Right renal pelvis (tissue), 4 donors: ENCODE results near the gene MFSD8. TPM values are rescaled to one million over a fixed set of nuclear protein-coding genes. Genes with fewer than 3 reads are reported as not detected.
"Not testable (repeated sequence)": the region's sequence is repeated elsewhere in the genome, so short reads cannot be mapped to it uniquely, and the experiment has no call there.

Source experiments
- DNase-seq, 4 donors: peaks; one replicate each; pipeline ENCODE4 v3.0.0-alpha.2; 2013; ENCODE audit warnings: low read depth in 4 of 4, low spot score in 3 of 4, missing footprints in 1 of 4
- polyA plus RNA-seq, 4 donors: library from polyadenylated mRNA; unstranded; fragments of 120-200 nt; gene quantifications; one replicate each; pipeline ENCODE4 v1.2.1, GENCODE V29; 2013; ENCODE audit not compliant: insufficient read length in 4 of 4

MFSD8 gene
- polyA plus RNA-seq, 4 donors = 23.3 to 36.0 (median 27.4) TPM

DNA sequence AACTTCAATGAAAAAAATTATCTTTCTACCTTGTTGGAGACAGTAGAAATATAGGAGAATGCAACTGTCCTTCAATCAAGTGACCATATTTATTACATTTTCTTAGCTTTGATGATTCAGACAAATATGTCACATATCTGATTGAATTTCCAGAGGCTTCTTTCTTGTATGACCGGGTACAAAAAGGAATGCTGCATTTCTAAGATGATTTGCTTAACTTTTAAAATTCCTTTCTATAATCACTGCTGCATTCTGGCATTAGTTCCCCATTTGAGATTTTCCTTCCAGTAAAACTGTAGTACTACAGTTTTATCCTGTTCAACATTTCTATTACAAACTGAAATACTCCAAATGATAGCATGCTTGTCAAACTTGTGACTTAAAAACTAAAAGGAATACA is 5.2 kb downstream of the MFSD8 start:
- DNase-seq = no peak

DNA sequence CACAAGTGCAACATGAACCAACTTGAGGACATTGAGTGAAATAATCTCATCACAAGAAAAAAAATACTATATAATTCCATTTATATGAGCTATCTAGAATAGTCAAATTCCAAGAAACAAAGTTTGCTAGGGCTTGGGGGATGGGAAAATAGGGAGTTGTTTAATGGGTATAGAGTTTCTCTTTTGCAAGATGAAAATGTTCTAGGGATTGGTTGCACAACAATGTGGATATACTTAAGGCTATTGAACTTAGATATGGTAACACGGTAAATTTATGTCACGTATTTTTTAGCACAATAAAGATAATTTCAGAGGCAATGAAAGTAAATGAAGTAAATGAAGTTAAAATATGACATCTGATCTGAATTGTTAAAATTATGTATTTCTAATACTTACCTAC is 7.9 kb downstream of the MFSD8 start:
- DNase-seq = no peak

- DNase-seq = no peak
Measured at GRCh38 chr4:127936974-127937373, 28.0 kb downstream of the MFSD8 start.

DNA sequence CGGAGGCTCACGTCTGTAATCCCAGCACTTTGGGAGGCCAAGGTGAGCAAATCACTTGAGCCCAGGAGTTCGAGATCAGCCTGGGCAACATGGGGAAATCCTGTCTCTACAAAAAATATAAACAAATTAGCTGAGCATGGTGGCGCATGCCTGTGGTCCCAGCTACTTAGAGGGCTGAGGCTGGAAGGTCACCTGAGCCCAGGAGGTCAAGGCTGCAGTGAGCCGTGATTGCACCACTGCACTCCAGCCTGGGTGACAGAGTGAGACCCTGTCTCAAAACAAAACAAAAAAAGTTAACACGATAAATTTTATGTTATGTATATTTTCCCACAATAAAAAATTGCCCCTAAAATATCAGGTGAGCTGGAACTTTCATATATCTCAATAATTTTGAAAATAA is 33.1 kb downstream of the MFSD8 start:
- not testable (repeated sequence) for DNase-seq

DNA sequence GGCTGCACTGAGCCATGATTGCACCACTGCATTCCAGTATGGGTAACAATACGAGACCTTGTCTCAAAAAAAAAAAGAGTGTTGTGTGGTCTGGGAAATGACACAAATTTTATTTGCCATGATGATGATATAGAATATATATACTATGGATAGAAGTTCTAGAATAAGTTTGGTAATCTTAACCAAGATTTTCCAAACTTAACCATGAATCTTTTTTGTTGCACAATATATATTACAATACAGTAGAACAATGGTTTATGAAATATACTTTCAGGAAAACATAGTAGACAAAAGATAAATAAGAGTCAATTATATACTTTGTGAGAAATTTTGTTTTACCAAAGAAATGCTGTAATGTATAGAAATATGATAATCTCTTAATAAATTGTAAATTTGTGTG is 34.8 kb downstream of the MFSD8 start:
- DNase-seq = no peak

GRCh38 chr4:127925720-127926119 is 39.3 kb downstream of the MFSD8 start:
- DNase-seq = not testable (repeated sequence)

- DNase-seq = no peak
Measured at GRCh38 chr4:127922226-127922625, 42.7 kb downstream of the MFSD8 start.

GRCh38 chr4:127920521-127920920 is 44.5 kb downstream of the MFSD8 start:
- no peak for DNase-seq

DNA sequence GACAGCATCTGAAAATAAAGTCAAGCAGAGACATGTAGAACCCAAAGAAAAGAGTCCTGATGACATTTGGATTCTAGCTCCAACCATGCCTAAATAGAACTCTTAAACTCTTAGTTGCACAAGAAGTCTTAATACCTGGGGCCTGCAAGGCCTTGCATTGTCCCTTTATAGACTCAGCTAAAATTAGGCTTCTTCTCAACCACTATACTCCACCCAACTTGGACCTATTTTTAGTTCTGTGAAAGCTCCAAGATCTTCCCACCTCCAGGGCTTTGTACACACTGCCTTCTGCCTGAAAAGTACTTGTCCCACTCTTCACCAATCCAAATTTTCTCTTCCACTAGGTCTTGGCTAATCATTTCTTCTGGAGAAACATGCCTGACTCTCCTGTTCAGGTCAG is 47.8 kb downstream of the MFSD8 start:
- no peak for DNase-seq

DNA sequence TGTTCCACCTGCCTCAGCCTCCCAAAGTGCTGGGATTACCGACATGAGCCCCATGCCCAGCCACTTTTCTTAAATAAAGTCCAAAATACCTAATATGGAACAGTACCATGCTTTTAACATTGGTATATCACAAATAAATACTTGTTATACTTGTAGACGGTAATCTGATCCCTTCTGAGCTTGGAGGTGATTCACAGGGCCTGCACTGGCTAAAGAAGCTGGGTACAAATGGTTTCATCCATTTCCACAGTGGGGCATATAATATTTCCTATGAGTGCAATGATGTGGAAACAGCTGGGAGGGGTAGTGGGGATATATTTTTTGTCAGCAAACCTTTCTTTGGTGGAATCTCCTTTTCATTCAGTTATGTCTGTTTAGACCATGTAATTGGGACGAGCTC is 48.5 kb downstream of the MFSD8 start:
- DNase-seq = no peak

- no peak for DNase-seq
Measured at GRCh38 chr4:127905029-127905428, 59.9 kb downstream of the MFSD8 start.

DNA sequence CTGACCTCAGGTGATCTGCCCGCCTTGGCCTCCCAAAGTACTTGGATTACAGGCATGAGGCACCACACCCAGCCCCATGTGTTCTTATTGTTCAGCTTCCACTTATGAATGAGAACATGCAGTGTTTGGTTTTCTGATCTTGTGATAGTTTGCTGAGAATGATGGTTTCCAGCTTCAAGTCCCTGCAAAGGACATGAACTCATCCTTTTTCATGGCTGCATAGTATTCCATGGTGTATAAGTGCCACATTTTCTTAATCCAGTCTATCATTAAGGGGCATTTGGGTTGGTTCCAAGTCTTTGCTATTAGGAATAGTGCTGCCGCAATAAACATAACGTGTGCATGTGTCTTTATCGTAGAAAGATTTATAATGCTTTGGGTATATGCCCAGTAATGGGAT is 65.3 kb downstream of the MFSD8 start:
- not testable (repeated sequence) for DNase-seq

GRCh38 chr4:127896528-127896927 is 68.4 kb downstream of the MFSD8 start:
- no peak for DNase-seq

DNA sequence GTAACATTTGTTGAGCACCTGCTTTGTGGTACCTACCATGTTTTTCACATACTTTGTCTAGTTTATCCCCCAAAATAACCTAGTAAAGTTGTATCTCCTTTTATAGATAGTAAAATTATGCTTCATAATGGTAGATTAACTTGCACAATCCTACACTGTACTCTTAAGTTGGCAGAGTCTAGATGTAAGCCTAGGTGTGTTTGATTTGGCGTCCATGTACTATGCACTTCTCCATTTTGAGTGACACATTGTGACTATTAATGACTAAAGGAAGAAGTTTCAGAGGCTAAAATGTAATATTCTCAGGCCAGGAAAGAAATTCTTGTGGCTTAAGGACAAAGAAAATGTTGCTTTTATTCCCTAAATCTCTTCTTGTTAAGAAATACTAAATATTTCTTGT is 68.9 kb downstream of the MFSD8 start:
- DNase-seq = no peak

- DNase-seq = no peak
Measured at GRCh38 chr4:127889903-127890302, 75.1 kb downstream of the MFSD8 start.

DNA sequence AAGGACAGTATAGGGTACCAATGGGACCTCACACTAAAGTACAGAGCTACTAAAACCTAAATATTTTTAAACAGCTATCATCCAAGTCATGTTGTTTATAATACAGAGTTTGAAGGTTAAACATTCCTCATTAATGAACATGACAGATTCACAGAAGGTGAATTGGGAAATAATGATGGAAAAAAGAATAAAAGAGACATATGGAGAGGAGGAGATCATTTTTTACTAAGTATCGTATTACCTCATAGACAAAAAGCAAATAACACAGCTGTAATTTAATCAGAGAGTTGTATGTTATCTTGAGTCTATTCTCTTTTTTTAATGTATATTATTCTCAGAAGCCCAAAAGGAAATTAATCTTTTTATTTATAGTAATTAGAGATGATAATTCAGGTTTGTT is 76.4 kb downstream of the MFSD8 start:
- DNase-seq = no peak

- no peak for DNase-seq
Measured at GRCh38 chr4:127881563-127881864, 83.5 kb downstream of the MFSD8 start.

DNA sequence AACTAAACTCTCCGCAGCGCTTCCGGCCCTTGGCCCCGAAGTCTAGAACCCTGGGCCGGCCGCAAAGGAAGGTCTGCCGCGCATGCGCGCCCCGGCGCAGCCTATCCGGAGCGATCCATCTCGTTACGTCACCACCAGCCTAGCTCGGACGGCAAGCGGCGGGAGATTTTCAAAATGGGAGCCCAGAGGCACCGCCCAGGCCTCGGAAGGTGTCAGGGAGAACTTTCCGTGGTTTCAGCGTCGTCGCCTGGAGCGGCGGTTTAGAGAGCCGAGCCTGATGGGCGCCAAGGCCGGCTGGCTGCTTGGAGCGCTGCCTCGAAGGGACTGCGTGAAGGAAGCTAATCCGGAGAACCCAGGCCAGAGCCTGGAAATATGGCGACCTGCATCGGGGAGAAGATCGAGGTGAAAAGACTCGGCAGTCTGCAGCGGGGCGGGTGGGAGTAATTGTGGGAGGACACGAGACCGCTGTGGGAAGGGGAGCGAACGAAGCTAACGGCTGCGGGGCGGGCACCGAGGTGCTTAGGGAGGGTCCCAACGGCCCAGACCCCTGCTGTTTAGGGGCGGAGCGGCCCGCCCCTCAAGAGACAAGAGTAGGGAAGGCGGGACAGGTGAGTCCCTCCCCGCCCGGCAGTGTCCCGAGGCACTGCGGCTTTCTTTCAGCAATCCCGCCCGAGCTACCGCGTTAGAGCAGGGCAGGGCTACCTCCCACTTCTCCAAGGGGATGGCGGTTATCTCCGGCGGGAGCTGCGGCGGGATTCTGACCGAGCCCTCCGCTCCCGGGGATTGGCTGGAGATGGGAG is 84.0 kb downstream of the MFSD8 start, which contains the start of gene PLK4:
Gene PLK4, plus strand, starts transcription at position 131 of the 800 bp plus-strand sequence. Its CDS starts 242 bp downstream, at position 373.
- DNase-seq = peak; percentile 93 to 96 (median 94)

- DNase-seq = no peak
Measured at GRCh38 chr4:127875791-127876190, 89.2 kb downstream of the MFSD8 start.

DNA sequence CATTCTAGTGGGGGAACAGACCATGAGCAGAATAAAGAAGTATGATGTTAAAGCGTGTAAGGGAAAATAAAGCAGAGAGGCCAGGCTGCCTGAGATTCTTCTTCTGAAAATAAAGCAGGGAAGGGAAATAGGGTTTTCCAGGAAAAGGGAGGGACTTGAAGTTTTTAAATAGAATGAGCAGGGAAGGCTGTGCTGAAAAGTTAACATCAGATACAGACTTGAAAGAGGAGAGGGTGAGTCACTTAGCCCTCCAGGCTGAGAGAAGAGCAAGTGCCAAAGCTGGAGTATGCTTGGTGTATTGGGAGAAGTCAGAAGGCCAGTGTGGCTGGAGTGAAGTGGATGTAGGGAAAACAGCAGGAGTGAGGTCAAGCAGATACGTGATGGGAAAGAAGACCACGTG is 94.3 kb downstream of the MFSD8 start:
- DNase-seq = no peak

DNA sequence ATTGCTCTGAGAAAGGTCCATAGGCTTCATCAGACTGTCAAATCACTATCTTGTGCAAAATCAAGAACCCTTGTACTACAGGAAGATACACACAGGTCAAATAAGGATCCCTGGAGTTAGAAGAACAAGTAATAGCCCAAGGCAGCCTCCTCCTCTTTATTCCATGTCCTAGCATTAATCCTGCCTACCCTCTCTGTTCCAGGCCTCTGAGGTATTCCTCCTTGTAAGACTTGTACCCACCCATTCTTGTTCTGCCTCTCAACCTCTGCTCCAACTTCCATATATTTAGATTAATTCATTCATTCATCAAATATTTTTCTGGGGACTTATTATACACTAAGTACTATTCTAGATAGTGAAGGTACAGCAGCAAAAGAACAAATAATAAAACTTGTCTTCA is 94.7 kb downstream of the MFSD8 start:
- no peak for DNase-seq

GRCh38 chr4:127868196-127868595 is 96.8 kb downstream of the MFSD8 start:
- DNase-seq = no peak
